NCI-H1092 treated with DMSO at 0.1 percent for 48 hours (cell line): ENCODE data around the gene KCTD2.

ENCODE experiments used
- DNase-seq: peaks from one replicate; lab custom pipeline; 2025; lab: John Stamatoyannopoulos, UW

KCTD2 gene

DNA sequence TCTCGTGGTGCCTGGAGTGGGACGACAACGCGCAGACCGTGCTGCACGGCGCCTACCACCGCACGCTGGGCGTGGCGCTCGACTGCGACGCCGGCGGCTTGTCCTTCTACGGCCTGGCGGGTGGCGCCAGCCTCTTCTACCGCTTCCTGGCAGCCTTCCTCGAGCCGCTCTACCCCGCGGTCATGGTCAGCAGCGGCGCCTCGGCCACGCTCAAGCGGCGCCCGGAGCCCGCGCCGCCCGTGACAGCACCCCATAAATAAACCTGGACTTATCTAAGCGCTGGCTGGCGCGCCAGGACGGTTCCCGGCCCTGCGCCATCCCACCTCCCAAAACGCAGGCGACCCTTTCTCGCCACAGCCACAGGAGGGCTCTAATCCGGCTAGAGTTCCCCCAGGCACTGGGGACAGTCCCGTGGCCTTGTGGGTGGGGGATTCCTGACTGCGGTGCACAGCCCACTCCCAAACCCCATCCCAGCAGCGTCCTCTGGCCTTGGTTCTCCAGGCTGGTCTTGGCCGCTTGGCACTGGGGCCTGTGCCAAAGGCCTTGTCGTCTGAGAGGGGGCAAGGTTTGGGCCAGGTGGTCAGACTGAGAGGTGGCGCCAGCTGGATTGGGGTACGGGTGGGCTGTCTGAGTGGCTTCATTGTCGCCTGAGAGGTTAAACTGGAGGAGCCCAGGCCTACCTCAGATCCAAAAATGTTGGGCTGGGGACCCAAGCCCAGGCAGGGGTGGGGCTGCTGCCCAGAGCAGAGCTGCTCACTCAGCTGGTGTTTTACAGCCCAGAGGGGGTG is 30.7 kb downstream of the KCTD2 start:
- DNase-seq: peak; percentile 10

DNA sequence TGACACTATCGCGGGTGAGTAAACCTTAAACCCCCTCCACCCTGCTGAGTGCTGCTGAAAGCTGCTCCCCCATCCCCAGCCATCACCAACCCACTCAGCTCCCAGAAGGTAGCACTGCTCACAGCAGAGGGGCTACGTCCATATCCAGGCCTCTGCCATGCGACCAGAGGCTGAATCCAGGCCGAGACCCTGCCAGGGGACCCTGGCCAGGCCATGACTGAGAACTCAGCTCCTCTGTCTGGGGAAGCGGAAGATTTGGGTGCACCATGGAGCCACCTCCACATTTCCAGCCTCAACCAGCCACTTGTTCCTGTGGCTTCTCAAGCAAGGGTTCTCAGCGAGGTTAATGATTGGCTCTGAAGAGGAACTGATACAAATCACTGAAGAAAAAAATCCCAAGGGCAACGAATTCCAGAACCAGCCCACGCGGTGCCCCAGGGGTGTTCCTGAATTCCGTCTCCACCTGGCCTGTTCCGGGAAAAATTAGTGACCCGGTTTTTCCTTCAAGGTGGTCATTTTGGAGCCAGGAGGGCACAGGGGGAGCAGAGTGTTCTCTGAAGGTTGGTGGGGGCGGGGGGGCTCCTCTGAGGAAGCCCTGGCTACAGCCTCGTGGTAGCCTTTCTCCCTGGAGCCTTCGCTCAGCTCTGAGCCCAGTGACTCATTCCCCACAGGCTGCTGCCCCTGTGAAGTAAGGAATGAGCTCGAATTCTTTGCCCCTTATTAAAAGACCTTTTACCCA is 31.4 kb downstream of the KCTD2 start:
- DNase-seq: no peak

DNA sequence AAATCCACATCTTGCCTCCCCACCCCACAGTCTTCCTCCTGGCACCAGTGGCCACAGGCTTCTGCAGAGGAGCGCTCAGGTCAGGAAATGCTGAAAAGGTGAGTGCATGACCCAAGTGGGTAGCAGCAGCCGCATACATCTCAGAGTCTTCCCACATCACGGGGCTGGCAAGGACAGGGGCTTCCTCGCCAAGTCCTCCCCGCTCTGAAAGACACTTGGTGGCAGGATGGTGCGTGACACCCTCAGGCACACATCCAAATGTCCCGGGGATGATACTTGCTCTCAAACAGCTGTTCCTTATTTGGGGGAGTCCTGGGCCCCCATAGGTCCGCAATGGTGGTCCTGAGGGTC is 32.0 kb downstream of the KCTD2 start:
- no peak for DNase-seq

DNA sequence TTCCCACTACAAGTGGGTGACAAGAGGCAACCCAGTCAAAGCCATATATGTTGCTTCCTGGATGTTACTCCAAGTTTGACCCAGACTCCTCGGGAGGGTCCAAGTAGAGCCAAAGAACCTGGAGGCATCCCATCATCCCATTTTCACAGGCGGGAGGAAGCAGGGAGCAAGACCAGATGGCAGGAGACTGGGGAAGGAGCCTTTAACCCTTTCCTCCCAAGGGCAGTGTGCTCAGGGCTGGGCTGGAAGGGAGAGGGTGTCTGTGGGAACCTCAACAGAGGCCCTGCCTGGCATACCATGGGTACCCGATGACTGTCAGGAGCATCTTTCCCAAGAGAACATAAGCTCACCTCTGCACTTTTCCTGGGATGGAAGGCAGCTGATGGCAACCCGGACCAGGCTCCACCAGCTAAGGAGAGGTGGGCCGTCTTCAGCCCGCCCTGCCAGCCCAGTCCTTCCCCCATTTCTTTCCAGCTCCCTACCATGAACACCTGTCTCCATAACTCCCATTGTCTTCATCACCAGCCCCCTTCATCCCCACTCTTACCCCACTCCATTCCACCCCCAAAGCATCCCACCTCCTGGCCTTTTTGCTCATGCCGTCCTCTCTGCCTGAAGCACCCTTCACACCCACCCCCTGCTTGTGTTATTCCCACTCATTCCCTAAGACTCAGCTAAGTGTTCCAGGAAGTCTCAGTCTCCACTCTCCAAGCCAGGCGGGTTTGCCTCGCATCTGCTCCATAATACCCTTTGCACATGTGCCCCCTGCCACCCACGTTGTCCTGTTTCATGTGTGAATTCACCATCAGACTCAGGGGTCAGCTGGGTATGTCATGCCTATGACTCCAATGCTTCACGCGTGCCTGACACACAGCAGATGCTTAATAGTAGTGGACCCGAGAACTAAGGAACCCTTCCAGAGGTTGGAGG is 34.9 kb downstream of the KCTD2 start:
- no peak for DNase-seq

DNA sequence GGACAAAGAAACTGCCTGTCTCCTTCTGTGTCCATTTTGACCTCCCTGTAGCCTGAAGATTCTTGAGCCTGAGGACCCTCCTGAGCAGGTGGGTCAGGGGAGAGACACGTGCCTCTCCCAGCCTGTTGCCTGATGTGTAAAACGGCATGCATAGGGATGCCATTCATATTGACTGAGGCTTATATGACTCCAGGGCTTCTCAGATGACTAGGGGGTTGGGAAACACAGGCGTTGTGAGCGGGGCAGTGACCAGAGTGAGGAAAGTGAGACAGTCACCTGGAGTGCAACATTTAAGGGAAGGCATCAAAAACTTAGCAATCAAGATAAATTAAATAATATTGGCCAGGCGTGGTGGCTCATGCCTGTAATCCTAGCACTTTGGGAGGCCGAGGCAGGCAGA is 35.7 kb downstream of the KCTD2 start:
- no peak for DNase-seq

DNA sequence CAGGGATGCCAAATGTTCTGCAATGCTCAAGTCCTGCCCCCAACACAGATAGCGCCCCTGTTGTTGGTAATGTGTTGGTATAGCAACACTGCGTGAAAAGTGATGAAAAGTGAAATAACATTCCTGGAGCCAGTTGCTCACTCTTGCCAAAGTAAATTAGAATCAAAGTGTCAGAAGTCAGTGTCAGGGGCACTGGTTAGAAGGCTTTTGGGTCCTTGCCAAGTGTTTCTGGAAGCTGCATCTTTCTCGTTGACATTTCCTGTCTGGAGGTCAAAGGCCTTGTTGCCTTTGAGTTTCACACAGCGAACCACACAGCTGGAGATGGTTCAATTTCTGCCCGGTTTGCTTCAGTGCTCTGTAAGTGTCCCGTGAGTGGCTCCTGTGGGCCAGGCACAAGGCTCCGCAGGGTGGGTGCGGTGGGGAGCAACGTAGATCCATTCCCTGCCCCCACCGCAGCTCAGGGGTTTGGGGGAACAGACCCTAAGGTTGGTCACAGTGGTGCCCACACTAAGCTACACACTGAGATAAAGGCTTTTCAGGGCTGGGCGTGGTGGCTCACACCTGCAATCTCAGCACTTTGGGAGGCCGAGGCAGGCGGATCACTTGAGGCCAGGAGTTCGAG is 37.1 kb downstream of the KCTD2 start:
- no peak for DNase-seq

DNA sequence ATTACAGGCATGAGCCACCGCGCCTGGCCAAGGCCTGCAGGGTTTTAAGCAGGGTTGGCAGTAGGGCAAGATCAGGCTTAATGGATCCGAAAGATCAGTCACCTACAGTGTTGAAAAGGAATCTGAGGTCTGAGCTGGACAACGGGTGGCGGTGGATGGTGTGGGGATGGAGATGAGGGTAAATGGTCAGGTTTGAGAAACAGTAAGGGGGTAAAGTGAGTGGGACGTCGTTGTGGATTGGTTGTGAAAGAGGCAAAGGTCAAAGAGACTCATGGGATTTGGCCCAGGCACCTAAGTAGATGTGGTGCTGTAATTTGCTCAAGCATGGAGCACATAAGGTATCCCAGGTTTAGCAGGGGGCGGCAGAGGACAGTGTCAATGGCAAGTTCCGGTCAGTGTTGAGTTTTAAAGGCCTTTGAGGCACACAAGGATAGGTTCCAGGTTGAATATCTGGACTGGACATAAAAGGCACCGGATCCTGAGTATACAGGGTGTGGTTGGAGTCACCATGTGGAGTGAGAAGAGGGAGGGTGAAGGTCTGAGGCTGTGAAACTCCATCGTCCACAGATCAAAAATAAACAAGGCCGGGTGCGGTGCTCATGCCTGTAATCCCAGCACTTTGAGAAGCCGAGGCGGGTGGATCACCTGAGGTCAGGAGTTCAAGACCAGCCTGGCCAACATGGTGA is 39.6 kb downstream of the KCTD2 start:
- DNase-seq: no peak

DNA sequence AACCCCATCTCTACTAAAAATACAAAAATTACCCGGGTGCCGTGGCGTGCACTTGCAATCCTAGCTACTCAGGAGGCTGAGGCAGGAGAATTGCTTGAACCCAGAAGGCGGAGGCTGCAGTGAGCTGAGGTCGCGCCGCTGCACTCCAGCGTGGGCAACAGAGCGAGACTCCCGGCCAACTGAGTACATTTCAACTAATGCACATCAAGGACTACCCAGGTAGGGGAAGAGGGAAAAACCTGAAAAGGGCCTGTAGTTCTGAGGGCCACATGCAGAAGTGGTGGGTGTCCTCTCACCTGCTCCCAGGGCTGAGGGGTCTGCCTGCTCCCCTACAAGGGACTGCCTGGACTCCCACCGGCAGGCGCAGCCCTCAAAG is 40.1 kb downstream of the KCTD2 start:
- no peak for DNase-seq

DNA sequence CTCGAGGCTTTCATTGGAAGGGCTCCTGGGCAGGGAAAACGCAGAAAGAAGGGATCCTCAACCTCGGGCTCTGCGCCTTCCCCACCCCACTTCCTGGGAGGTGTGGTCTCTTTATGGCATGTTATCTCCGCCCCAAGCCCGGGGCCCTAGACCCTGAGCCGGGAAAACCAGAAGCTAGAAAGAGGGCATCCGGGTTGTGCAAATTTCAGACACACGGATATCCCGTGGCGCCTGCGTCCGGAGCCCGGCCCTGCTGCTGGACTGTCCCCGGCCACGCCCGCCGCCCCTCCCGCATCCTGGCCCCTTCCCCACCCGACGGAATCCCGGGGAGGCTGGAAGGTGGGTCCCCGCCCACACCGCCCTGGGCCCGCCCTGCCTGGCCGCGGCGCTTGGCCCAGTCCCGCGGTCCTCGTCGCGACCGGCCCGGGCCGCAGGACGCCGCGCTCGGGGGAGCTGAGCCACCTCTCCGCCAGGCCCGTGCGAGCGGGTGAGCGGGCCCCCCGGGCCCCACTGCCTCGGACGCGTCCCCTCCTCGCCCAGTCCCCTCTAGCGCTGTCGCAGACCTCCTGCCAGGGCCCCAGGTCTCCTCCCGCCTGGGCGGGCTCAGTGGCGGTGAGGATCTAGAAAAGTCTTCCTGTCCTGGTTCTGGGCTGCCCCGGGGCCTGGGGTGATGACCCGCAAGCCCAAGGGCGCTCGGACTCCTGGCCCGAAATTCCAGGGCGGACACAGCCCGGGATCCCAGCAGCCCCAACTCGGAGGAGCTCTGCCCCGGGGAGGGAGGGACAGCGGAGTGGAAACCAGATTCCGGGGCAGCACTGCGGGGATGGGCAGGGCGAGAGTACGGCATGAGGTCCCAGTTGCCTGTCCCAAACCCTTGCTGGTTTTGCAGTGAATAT is 40.8 kb downstream of the KCTD2 start, which contains the start of gene SLC16A5:
SLC16A5 (plus strand) TSS at position 397 of the 896 bp plus-strand sequence. CDS start 5,683 bp downstream, outside the sequence.
- DNase-seq: no peak

DNA sequence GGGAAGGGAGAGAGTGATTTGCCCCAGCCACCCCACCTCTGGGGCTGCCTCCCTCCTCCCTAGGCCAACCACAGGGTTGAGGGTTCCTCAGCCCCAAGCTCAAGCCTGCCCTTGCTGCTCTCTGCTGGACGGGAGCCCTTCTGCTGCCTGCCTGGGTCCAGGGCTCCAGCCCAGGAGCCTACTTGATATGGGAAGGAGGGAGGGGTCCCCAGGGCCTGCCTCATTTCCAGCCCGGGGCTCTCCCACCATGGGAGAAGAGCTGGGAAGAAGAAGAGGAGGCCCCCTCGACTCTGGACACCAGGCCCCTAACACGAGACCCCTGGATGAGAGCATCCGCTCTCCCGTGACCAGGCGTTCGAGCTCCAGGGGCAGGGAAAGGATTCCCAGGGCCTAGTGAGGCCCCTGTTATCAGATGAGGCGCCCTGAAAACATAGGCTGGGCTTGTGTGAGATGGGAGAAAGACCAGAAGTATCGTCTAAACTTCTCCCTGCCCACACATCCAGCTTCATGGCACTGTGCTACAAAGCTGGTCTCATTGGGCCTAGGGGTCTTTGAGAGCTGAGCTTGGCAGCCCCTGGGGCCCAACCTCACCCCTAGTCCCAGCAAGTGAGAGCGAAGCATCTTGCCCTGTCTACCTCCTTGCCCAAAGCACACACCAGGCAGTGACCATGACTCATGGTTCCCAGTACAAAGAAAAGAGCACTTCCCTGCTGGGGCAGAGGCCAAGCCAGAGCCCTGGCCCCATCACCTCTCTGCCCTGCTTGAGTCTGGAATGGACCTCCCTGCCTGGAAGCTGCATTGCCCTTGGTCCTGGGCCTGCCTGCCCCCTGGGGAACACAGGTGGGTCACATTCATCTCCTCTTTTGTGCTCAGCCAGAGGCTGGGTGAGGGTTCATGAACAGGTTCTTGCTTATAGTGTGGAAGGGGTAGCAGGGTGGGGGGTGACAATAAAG is 41.7 kb downstream of the KCTD2 start:
- DNase-seq: no peak

DNA sequence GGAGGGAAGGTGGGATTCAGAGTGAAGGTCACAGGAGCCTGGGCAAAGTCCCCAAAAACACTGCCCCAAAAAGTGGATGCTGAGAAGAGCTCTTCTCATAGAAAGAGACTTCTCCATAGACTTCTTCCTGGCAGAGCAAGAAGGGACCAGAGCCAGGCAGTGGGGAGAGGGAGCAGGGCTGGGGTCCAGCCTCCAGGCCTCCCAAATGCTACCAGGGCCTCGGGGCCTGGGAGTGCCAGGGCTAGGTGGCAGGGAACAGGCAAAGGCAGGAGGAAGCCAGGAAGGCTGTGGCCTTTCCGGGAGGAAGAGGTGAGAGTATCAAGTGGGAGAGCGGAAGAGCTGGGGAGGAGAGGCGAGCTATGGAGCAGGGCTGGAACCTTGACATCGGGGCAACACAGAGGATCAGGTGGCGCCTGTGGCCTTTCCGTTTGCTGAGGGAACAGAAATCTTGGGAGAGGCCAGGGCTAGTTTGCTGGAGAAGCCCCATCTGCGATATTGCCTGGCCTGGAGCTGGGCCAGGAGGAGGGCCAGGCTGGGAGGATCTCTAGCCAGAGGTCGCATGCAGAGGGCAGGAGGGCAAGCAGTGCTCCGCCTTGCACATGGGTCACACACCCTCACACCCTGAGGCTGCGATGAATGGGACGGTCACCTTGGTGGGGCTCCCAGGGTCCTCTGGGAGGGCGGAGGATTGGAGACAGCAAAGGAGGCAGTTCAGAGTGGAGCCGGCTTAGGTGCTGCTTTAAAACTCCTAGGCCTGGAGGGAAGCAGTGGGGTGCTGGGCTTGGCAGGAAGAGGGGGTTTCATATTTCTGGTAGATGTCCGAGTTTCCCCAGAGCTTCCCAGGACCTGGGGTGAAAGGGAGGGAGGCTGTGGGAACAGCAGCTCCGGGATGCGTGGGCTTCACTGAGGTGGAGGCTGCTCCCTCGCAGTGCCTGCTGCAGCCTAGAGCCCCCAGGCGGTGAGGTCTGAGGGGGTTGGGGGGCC is 44.1 kb downstream of the KCTD2 start:
- DNase-seq: no peak

DNA sequence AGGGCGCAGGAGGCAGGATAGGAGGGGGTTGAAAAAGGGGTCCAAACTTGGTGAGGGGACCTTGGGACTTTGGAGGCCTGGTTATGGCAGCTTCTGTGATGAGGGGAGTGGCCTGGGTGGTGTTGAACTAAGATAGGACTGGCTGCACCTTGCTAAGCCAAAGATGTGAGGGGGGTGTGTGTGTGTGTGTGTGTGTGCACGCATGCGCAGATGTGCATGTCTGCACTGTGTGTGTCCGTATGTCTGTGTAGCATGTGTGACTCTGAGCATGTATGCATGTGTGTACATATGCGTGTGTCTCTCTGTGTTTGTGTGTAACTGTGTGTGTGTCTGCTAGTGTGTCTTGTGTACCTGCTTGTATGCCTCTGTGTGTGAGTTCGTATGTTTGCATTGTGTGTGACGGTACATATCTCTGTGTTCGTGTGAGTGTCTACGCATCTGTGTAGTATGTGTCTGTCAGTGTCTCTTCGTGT is 44.9 kb downstream of the KCTD2 start:
- DNase-seq: no peak

DNA sequence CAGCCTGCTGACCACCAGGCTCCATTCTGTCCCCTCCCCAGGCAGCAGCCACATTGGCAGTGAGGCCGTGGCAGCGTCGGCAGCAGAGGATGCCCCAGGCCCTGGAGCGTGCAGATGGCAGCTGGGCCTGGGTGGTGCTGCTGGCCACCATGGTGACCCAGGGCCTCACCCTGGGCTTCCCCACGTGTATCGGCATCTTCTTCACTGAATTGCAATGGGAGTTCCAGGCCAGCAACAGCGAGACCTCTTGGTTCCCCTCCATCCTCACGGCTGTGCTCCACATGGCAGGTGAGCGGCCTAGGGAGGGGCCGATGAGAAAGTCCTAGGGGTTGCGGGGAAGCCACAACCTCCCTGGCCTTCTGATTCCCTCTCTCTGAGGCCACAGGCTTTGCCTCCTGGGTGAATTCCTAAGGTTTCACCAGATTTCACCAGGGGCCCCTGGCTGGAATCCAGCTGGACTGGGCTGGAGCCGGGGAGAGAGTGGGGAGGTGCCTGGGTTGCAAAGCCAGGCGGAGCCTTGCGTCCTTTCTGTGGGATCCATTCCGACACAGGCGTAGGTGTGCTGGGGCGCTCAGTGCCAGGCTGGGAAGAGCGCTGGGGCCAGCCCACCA is 46.6 kb downstream of the KCTD2 start:
- no peak for DNase-seq

DNA sequence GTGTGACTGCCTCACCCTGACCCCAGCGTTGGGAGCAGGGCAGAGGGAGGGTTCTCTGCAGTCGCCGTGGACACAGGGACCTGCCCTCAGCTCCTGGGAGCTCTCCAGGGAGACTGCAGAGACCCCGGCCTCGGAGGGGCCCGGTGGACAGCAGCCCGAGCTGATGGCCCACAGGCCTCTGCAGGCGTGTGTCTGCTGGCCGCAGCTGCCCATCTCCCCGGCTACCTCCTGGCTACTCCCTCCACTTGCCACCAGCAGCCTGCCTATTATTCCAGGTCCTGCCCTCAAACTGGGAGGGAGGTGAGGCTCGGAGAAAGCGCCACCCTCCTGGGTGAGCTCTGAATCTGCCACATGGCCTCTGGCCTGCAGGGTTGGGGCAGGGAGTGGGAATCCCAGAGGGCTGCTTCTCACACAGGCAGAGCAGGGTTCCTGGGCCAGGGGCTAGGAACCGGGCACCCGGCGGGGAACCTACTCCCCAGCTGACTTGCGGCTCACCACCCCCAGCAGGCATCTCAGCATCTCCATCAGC is 47.9 kb downstream of the KCTD2 start:
- DNase-seq: no peak

DNA sequence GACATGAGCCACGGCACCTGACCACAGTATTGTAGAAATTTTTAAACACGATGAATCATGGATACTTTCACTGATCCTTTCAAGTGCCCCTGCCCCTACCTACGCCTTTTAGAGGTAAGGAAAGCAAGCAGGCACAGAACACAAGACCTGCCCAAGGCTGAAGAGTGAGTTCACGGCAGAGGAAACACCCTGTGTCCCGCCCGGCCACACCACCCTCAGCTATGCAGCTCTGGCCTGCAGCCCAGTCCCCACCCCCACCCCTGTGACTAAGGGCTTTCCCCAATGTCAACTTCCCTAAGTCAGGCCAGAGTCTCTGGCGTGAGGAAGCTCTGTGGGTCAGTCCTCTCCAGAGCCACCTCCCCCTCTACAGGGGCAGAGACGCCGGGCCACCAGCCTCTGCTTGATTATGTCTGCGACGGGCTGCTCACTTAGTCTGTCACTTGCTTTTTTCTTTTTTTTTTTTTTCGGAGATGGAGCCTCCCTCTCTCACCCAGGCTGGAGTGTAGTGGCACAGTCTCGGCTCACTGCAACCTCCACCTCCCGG is 49.1 kb downstream of the KCTD2 start:
- no peak for DNase-seq

DNA sequence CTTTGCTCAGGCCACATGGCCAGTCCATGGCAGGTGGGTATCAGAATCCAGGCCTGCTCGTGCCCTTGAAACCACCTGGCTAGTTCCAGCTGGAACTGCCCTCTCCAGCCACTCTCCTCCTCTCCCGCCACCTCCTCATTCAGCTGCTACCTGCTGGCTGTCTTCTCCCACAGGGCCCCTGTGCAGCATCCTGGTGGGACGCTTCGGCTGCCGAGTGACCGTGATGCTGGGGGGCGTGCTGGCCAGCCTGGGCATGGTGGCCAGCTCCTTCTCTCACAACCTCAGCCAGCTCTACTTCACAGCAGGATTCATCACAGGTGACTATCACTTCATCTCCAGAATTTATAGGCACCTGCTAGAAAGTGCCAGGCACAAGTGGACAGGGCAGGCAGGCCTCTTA is 50.8 kb downstream of the KCTD2 start:
- no peak for DNase-seq

DNA sequence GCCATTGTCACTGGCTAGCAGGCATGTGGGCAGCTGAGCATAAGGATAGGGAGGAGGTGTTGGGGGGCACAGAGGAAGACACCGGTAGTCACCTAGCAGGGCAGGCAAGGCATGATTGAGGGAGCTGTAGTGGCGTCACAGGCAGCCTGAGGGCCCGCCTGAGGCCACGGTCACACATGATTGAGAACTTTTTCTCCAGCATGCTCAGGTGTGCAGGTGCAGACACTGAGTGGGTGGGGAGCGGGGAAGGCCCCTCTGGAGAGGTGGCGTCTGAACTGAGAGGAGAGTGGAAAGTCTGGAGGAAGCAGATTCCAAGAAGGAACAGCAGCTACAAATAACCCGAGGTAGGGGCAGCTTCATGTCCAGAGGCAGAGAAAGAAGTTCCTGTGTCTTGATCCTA is 51.8 kb downstream of the KCTD2 start:
- DNase-seq: no peak
